Vagina (tissue), 2 donors: ENCODE results near the gene OR51G2. TPM values are rescaled to one million over a fixed set of nuclear protein-coding genes. Genes with fewer than 3 reads are reported as not detected.
"Not testable (repeated sequence)": the region's sequence is repeated elsewhere in the genome, so short reads cannot be mapped to it uniquely, and the experiment has no call there.

Experiments used
- DNase-seq, 2 donors: peaks; one replicate each; pipeline ENCODE4 v3.0.0-alpha.2; 2017; ENCODE audit errors: extremely low spot score in 2 of 2
- H3K27ac ChIP-seq: fragments of 200-600 bp; sonication (generic); one replicate; pipeline ENCODE4 v1.5.1; 2019
- H3K27me3 ChIP-seq: fragments of 200-600 bp; sonication (generic); one replicate; pipeline ENCODE4 v1.5.1; 2019
- H3K36me3 ChIP-seq, 2 donors: fragments of 200-600 bp; sonication (generic); one replicate each; pipeline ENCODE4 v1.5.1; 2017 to 2019
- H3K4me1 ChIP-seq: fragments of 200-600 bp; sonication (generic); one replicate; pipeline ENCODE4 v1.5.1; 2019
- H3K4me3 ChIP-seq, 2 donors: fragments of 200-600 bp; sonication (generic); 1 replicate in 1 of 2; 2 replicates in 1 of 2; pipeline ENCODE4 v1.5.1; 2016 to 2019
- H3K9me3 ChIP-seq: fragments of 200-600 bp; sonication (generic); one replicate; pipeline ENCODE4 v1.5.1; 2019
- CTCF ChIP-seq, 3 experiments: fragments of 450-650 bp in 2 of 3; fragments of 200-600 bp in 1 of 3; sonication (generic) in 1 of 3; IDR thresholded peaks; one replicate each; pipeline ENCODE4 v1.5.1; 2017 to 2019; ENCODE audit warnings: antibody characterized with exemption in 3 of 3, mild to moderate bottlenecking in 2 of 3, moderate library complexity in 2 of 3
- POLR2A ChIP-seq, 2 donors: fragments of 450-650 bp; IDR thresholded peaks; one replicate each; pipeline ENCODE4 v1.6.1; 2017; ENCODE audit warnings: antibody characterized with exemption in 2 of 2, mild to moderate bottlenecking in 2 of 2, moderate library complexity in 2 of 2
- POLR2AphosphoS5 ChIP-seq, 2 donors: sonication (generic); formaldehyde crosslinking; IDR thresholded peaks; one replicate each; pipeline ENCODE4 v1.9.0; 2017; ENCODE audit warnings: antibody characterized with exemption in 2 of 2, mild to moderate bottlenecking in 2 of 2, low read depth in 1 of 2; ENCODE audit not compliant: insufficient read depth in 1 of 2
- intact Hi-C: fragments of 100-400 bp; cut with DNase I; formaldehyde crosslinking; loops from one replicate; pipeline ENCODE4 v1.15.1; 2023
- total RNA-seq: library from RNA; depleted of rRNA; stranded (reverse); fragments of >200 nt; gene quantifications from one replicate; pipeline ENCODE4 v1.2.3, GENCODE V29; 2016

OR51G2 gene
- not detected for total RNA-seq

- no peaks in the 10 kb centered on the region for H3K9me3 ChIP-seq
Observed at GRCh38 chr11:4919250-4919649, at the start of gene OR51G2. TSS of gene OR51G2 (minus strand) at chr11:4919350. CDS start at chr11:4915663, 3,687 bp downstream.

GRCh38 chr11:4962816-4963215 lies 43.7 kb upstream of the OR51G2 start:
- DNase-seq = no peak
- intact Hi-C loops = no loop called here
- Histone ChIP-seq H3K27ac (no peak overlapping the region), H3K36me3 (no peaks in the 10 kb centered on the region), H3K9me3 (no peaks in the 10 kb centered on the region), H3K27me3 (no peaks in the 10 kb centered on the region), H3K4me3 (no peak overlapping the region), H3K4me1 (no peaks in the 10 kb centered on the region)
- no peak for TF ChIP-seq POLR2AphosphoS5 (IDR thresholded peaks at IDR 0.05; ENCODE audit: insufficient read depth in 1 of 2, low read depth in 1 of 2)
- no peak for TF ChIP-seq POLR2A (IDR thresholded peaks at IDR 0.05)
- no peak for TF ChIP-seq CTCF (IDR thresholded peaks at IDR 0.05)

More at GRCh38 chr11:4919250-4919649, at the start of gene OR51G2:
- Histone ChIP-seq H3K27me3 (no peaks in the 10 kb centered on the region), H3K27ac (no peak within 1 kb of the TSS), H3K4me1 (no peaks in the 10 kb centered on the region), H3K36me3 (no peaks in the 10 kb centered on the region), H3K4me3 (no peak within 1 kb of the TSS)
- TF ChIP-seq POLR2A (IDR thresholded peaks at IDR 0.05) (no peak), CTCF (IDR thresholded peaks at IDR 0.05) (no peak), POLR2AphosphoS5 (IDR thresholded peaks at IDR 0.05; ENCODE audit: insufficient read depth in 1 of 2, low read depth in 1 of 2) (no peak)
- intact Hi-C loops = no loop called here
- DNase-seq = no peak

- Histone ChIP-seq H3K27me3 (no peaks in the 10 kb centered on the region), H3K4me3 (no peak overlapping the region), H3K9me3 (no peaks in the 10 kb centered on the region), H3K27ac (no peak overlapping the region), H3K36me3 (no peaks in the 10 kb centered on the region), H3K4me1 (no peaks in the 10 kb centered on the region)
- intact Hi-C loops = no loop called here
- TF ChIP-seq CTCF (IDR thresholded peaks at IDR 0.05) (no peak), POLR2AphosphoS5 (IDR thresholded peaks at IDR 0.05; ENCODE audit: insufficient read depth in 1 of 2, low read depth in 1 of 2) (no peak), POLR2A (IDR thresholded peaks at IDR 0.05) (no peak)
- DNase-seq = no peak
Observed at GRCh38 chr11:4960877-4961276, 41.7 kb upstream of the OR51G2 start.

GRCh38 chr11:4957396-4957795 lies 38.2 kb upstream of the OR51G2 start:
- Histone ChIP-seq H3K9me3 (no peaks in the 10 kb centered on the region), H3K27me3 (no peaks in the 10 kb centered on the region), H3K4me1 (no peaks in the 10 kb centered on the region), H3K27ac (no peak overlapping the region), H3K36me3 (no peaks in the 10 kb centered on the region), H3K4me3 (no peak overlapping the region)
- no peak for DNase-seq
- intact Hi-C loops = no loop called here
- no peak for TF ChIP-seq POLR2A (IDR thresholded peaks at IDR 0.05)
- TF ChIP-seq POLR2AphosphoS5 (IDR thresholded peaks at IDR 0.05; ENCODE audit: insufficient read depth in 1 of 2, low read depth in 1 of 2) = no peak
- no peak for TF ChIP-seq CTCF (IDR thresholded peaks at IDR 0.05)

- H3K4me1 ChIP-seq, H3K27me3 ChIP-seq, intact Hi-C loops, H3K27ac ChIP-seq, H3K9me3 ChIP-seq, H3K36me3 ChIP-seq, H3K4me3 ChIP-seq, DNase-seq: not testable (repeated sequence)
Observed at GRCh38 chr11:4955613-4956012, 36.5 kb upstream of the OR51G2 start, which contains the start of gene OR51A2. TSS of gene OR51A2 (minus strand) at chr11:4955713. CDS start at chr11:4955713, 0 bp downstream.
